HG03159 (cell line): ENCODE data around the gene KRTAP4-6.
"Not testable (repeated sequence)": the region's sequence is repeated elsewhere in the genome, so short reads cannot be mapped to it uniquely, and the experiment has no call there.

Experiments used
- ATAC-seq: cut with Tn5 transposase; IDR thresholded peaks from one replicate; pipeline ENCODE4 v1.9.1; 2021; ENCODE audit warnings: mild to moderate bottlenecking, moderate library complexity; ENCODE audit not compliant: unreplicated experiment

Gene KRTAP4-6

GRCh38 chr17:41147531-41148204, 7.3 kb upstream of the KRTAP4-6 start:
- no peak for ATAC-seq

GRCh38 chr17:41145261-41145660, 4.9 kb upstream of the KRTAP4-6 start:
- no peak for ATAC-seq

DNA sequence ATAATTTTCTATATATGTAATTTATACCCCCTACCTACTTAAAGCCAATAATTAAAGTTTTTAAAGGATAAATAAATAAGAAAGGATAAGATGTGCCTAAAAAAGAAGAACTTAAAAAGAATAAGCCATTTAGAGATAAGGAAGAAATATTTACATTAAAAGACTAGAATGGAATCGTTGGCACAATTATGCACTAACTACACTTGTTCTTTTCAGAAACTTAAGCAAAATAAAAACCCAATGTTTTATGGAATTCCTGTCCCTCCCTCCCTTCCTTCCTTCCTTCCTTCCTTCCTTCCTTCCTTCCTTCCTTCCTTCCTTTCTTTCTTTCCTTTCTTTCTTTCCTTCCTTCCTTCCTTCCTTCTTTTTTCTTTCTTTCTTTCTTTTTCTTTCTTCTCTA, 4.5 kb upstream of the KRTAP4-6 start:
- ATAC-seq, result no peak

GRCh38 chr17:41141361-41141760, 1.0 kb upstream of the KRTAP4-6 start:
- ATAC-seq, result no peak

- not testable (repeated sequence) for ATAC-seq
These were observed 479 bp downstream of the KRTAP4-6 start for GRCh38 chr17:41139865-41140264.

GRCh38 chr17:41133880-41134735, 6.2 kb downstream of the KRTAP4-6 start:
- ATAC-seq, result no peak

GRCh38 chr17:41131979-41132378, 8.4 kb downstream of the KRTAP4-6 start:
- no peak for ATAC-seq

- no peak for ATAC-seq
These were observed 13.0 kb downstream of the KRTAP4-6 start for GRCh38 chr17:41127371-41127770.

GRCh38 chr17:41126412-41126811, 13.9 kb downstream of the KRTAP4-6 start:
- no peak for ATAC-seq

DNA sequence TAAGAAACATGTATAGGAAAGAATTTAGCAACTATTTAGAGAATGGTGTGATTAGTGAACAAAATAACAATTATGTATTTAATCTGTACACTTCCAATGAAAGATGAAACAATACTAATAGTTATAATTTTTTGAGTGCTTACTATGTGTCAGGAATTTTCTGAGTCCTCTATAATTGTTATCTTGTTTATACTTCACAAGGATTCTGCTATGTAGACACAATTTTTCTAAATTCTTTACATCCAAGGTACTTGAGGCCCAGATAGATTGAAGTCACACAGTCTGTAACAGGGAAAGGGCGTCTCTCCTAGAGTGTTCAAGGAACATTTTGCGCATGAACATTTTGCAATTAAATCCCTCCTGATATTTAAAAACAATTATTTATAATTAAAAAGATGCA, 15.3 kb downstream of the KRTAP4-6 start:
- ATAC-seq, result no peak

GRCh38 chr17:41123991-41124371, 16.4 kb downstream of the KRTAP4-6 start, which contains the start of gene KRTAP4-12:
Gene KRTAP4-12, minus strand, starts transcription at chr17:41124182. Its CDS starts 60 bp downstream, at chr17:41124122.
- not testable (repeated sequence) for ATAC-seq

- ATAC-seq, result not testable (repeated sequence)
These were observed 16.9 kb downstream of the KRTAP4-6 start for GRCh38 chr17:41123292-41123990.

DNA sequence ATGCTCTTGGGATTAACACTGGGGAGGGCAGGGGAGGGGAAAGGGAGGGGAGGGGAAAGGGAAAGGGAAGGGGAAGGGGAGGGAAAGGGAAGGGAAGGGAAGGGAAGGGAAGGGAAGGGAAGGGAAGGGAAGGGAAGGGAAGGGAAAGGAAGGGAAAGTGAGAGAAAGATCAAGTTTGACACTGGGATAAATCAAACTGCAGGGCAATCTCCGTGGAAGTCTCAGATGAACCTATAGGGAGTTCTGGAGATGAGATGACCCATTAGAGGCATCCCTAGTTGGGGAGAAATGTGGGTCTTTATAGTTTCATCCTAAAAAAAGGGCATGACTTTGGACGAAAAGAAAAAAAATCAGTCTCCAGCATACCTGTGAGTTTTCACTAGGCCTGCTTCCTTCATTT, 18.6 kb downstream of the KRTAP4-6 start:
- ATAC-seq, result no peak

GRCh38 chr17:41119696-41120690, 20.4 kb downstream of the KRTAP4-6 start:
- not testable (repeated sequence) for ATAC-seq

DNA sequence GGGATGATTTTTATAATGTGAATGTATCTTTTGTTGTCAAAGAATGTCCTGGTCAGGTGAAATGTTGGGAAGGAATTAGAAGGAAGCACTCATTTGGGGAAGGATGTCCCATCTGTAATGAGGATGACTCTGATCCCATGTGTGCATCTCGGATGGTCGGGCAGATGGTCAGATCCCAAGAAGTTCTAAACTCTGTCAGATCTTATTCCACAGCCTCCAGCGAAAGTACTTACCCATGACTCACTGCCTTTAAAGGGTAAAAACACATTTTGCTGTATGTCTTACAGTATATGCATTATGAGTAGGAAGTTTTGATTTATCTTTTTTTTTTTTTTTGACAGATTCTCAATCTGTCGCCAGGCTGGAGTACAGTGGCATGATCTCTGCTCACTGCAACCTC, 21.6 kb downstream of the KRTAP4-6 start:
- no peak for ATAC-seq

DNA sequence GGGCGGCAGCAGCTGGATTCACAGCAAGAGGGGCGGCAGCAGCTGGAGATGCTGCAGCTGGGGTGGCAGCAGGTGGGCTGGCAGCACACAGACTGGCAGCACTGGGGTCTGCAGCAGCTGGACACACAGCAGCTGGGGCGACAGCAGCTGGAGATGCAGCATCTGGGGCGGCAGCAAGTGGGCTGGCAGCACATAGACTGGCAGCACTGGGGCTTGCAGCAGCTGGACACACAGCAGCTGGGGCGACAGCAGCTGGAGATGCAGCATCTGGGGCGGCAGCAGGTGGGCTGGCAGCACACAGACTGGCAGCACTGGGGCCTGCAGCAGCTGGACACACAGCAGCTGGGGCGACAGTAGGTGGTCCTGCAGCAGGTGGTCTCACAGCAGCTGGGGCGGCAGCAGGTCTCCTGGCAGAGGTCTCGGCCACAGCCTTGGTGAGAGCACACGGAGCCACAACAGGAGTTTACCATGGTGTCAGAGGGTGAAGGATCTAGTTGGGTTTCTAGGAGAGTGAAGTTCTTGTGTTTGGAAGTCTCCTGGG, 22.4 kb downstream of the KRTAP4-6 start, which contains the start of gene KRTAP4-11:
Gene KRTAP4-11, minus strand, starts transcription at position 528 of the 541 bp plus-strand sequence. Its CDS starts 58 bp downstream, at position 470.
- not testable (repeated sequence) for ATAC-seq

GRCh38 chr17:41116297-41116696, 24.0 kb downstream of the KRTAP4-6 start:
- no peak for ATAC-seq

- ATAC-seq, result no peak
These were observed 29.0 kb downstream of the KRTAP4-6 start for GRCh38 chr17:41111151-41111885.

GRCh38 chr17:41108728-41109386, 31.5 kb downstream of the KRTAP4-6 start:
- ATAC-seq, result not testable (repeated sequence)
